K562 (cell line): ENCODE measurements around the gene MTFMT. TPM values are rescaled to one million over a fixed set of nuclear protein-coding genes. Genes with fewer than 3 reads are reported as not detected.

ENCODE experiments used
- ATAC-seq: fragments of 200-7000 bp; cut with Tn5 transposase; 3 replicates; pipeline ENCODE4 v1.9.1; 2020; ENCODE audit warnings: moderate library complexity
- BruUV-seq: library from RNA; stranded (reverse); fragments of 400-500 nt; replicated peaks from 2 replicates; lab custom pipeline; 2021; lab: Mats Ljungman, UMichigan
- CTCF ChIA-PET: fragments of 300-600 bp; formaldehyde crosslinking; extraction: SDS; loops from one replicate; lab custom pipeline; 2021; ENCODE audit warnings: low intra/inter-chr PET ratio; lab: Yijun Ruan, JAX
- POLR2A ChIA-PET: fragments of 300-600, 350-650 bp; sonication (Branson Sonifier 250); formaldehyde crosslinking; extraction: SDS; loops from one replicate; lab custom pipeline; 2021; ENCODE audit warnings: antibody characterized with exemption, inconsistent platforms; lab: Yijun Ruan, JAX
- DNase-seq, 4 experiments: peaks; one replicate each; pipeline versions ENCODE4 v3.0.0 to v3.0.0-alpha.2; 2011 to 2018; ENCODE audit warnings: low spot score in 3 of 4, mixed read lengths in 3 of 4; ENCODE audit errors: extremely low read depth in 1 of 4
- FAIRE-seq: peaks from 2 replicates; lab custom pipeline; 2011; peaks lifted over from hg19 to GRCh38; lab: Jason Lieb, UNC
- H2AFZ ChIP-seq: 2 replicates; pipeline ENCODE4 v1.6.0; 2011; ENCODE audit warnings: low read depth, low read length, control low read depth, inconsistent platforms
- H3K27ac ChIP-seq: fragments of 200-600 bp; 3 replicates; pipeline ENCODE4 v1.8.0; 2011; ENCODE audit warnings: low read depth, mild to moderate bottlenecking, control low read depth, inconsistent platforms, low read length, moderate library complexity, mixed read lengths; ENCODE audit errors: extremely low read depth
- H3K27me3 ChIP-seq, 2 experiments: fragments of 300-600 bp in 1 of 2; 2 replicates in 1 of 2; 3 replicates in 1 of 2; pipeline versions ENCODE4 v1.6.0 to v1.8.0; 2011; ENCODE audit warnings: inconsistent platforms in 2 of 2, low read length in 2 of 2, mild to moderate bottlenecking in 1 of 2, mixed read lengths in 1 of 2, moderate library complexity in 1 of 2; ENCODE audit not compliant: control insufficient read depth in 2 of 2, insufficient read depth in 2 of 2
- H3K36me3 ChIP-seq: fragments of 300-600 bp; 3 replicates; pipeline ENCODE4 v1.8.0; 2011; ENCODE audit warnings: mild to moderate bottlenecking, low read length, inconsistent platforms; ENCODE audit not compliant: control insufficient read depth, insufficient read depth
- H3K4me1 ChIP-seq, 2 experiments: fragments of 200-600 bp in 1 of 2; replicated peaks in 1 of 2; 2 replicates in 1 of 2; 3 replicates in 1 of 2; pipeline versions ENCODE4 v1.5.1 to v1.8.0; 2011; ENCODE audit warnings: inconsistent platforms in 2 of 2, low read length in 2 of 2, mild to moderate bottlenecking in 1 of 2, mixed read lengths in 1 of 2, moderate library complexity in 1 of 2; ENCODE audit not compliant: control insufficient read depth in 2 of 2, insufficient read depth in 2 of 2
- H3K4me2 ChIP-seq: 2 replicates; pipeline ENCODE4 v1.6.1; 2011; ENCODE audit warnings: low read length, control low read depth, inconsistent platforms, mixed read lengths; ENCODE audit not compliant: insufficient read depth
- H3K4me3 ChIP-seq: fragments of 200-600 bp; sonication (generic), shearing (Covaris generic); 2 replicates; pipeline ENCODE4 v1.5.1; 2016; ENCODE audit warnings: control low read depth, inconsistent platforms
- H3K79me2 ChIP-seq: fragments of 200-600 bp; 3 replicates; pipeline ENCODE4 v1.8.0; 2011; ENCODE audit warnings: low read length, inconsistent platforms; ENCODE audit not compliant: control insufficient read depth, insufficient read depth
- H3K9ac ChIP-seq, 2 experiments: 2 replicates each; pipeline versions ENCODE4 v1.6.0 to v1.6.1; 2011; ENCODE audit warnings: low read depth in 2 of 2, low read length in 2 of 2, control low read depth in 1 of 2, inconsistent platforms in 1 of 2, mild to moderate bottlenecking in 1 of 2, mixed read lengths in 1 of 2; ENCODE audit not compliant: insufficient read depth in 1 of 2
- H3K9me1 ChIP-seq: one replicate; pipeline ENCODE4 v1.6.0; 2011; ENCODE audit warnings: inconsistent platforms, mild to moderate bottlenecking, low read length, moderate library complexity; ENCODE audit not compliant: control insufficient read depth, insufficient read depth
- H3K9me3 ChIP-seq: replicated peaks from 2 replicates; pipeline ENCODE4 v1.5.1; 2011; ENCODE audit warnings: low read depth, low read length, inconsistent platforms; ENCODE audit not compliant: control insufficient read depth, insufficient read depth
- H4K20me1 ChIP-seq: replicated peaks from 2 replicates; pipeline ENCODE4 v1.6.1; 2011; ENCODE audit warnings: low read length, inconsistent platforms, mixed read lengths; ENCODE audit not compliant: control insufficient read depth, insufficient read depth
- CTCF ChIP-seq, 3 experiments: IDR thresholded peaks in 2 of 3; conservative IDR thresholded peaks in 1 of 3; 2 replicates each; pipeline ENCODE4 v1.5.1; 2011 to 2012; ENCODE audit warnings: low read length in 3 of 3, mild to moderate bottlenecking in 3 of 3, control low read depth in 2 of 3, improper control_type of control experiment in 1 of 3, inconsistent platforms in 1 of 3, low read depth in 1 of 3, mixed read lengths in 1 of 3, moderate library complexity in 1 of 3; ENCODE audit not compliant: insufficient read depth in 2 of 3
- RAD21 ChIP-seq, 2 experiments: fragments of 250-450 bp in 1 of 2; fragments of 450-650 bp in 1 of 2; sonication (Bioruptor Pico) in 1 of 2; formaldehyde crosslinking in 1 of 2; IDR thresholded peaks in 1 of 2; conservative IDR thresholded peaks in 1 of 2; 2 replicates each; pipeline versions ENCODE4 v1.4.0 to v1.8.0; 2020 to 2022; ENCODE audit warnings: mild to moderate bottlenecking in 2 of 2, moderate library complexity in 1 of 2
- REST ChIP-seq, 2 experiments: fragments of 450-650 bp; formaldehyde crosslinking in 1 of 2; IDR thresholded peaks; 2 replicates each; pipeline versions ENCODE4 v1.4.0 to v1.6.1; 2014 to 2020; ENCODE audit warnings: mild to moderate bottlenecking in 2 of 2, borderline replicate concordance in 1 of 2, low read depth in 1 of 2
- SNRNP70 ChIP-seq: fragments of 200-400 bp; formaldehyde crosslinking; optimal IDR thresholded peaks from 2 replicates; pipeline ENCODE3; 2017; ENCODE audit warnings: low read depth, low read length
- WGBS: fragments of 100-300 bp; shearing (Covaris generic); methylation state at CpG from one replicate; pipeline ENCODE4 v1.1.6; 2016; ENCODE audit warnings: low coverage, mixed read lengths; ENCODE audit not compliant: insufficient coverage; ENCODE audit errors: missing lambda C conversion rate; 5-methylcytosine and 5-hydroxymethylcytosine counted together
- in situ Hi-C: fragments of 300-500 bp; cut with MboI; formaldehyde crosslinking; loops from 4 replicates; pipeline ENCODE4 v1.15.0; 2018; ENCODE audit warnings: inconsistent platforms, mixed read lengths
- intact Hi-C: fragments of 100-400 bp; cut with micrococcal nuclease; formaldehyde crosslinking; loops from 2 replicates; pipeline ENCODE4 v1.14.2; 2022
- polyA plus RNA-seq, 8 experiments: library from polyadenylated mRNA; depleted of rRNA in 4 of 8; stranded (reverse) in 5 of 8; unstranded in 3 of 8; fragments of >200 nt; fragmentation: Nextera tagmentation in 2 of 8; fragmentation: Illumina TruSeq in 1 of 8; extraction: Ambion mirVana in 2 of 8; extraction: Trizol in 1 of 8; gene quantifications; 2 replicates each; pipeline versions ENCODE4 v1.2.1 to v1.2.3, GENCODE V29; 2011 to 2014; ENCODE audit warnings: inconsistent platforms in 1 of 8, missing spikeins in 1 of 8
- total RNA-seq, 7 experiments: library from RNA; depleted of rRNA in 6 of 7; stranded (reverse); fragments of >200 nt in 6 of 7; fragmentation: Illumina TruSeq in 2 of 7; extraction: Trizol in 2 of 7; gene quantifications; 2 replicates each; pipeline versions ENCODE4 v1.2.1 to v1.2.3, GENCODE V29; 2011 to 2021; ENCODE audit warnings: low replicate concordance in 1 of 7

The MTFMT gene
- total and polyA plus RNA-seq, 9 of the 15 experiments (the other 6 are each of a cell fraction or from before 2014, with no cell fraction given): 1.4 to 31.1 (median 16.2) TPM

DNA sequence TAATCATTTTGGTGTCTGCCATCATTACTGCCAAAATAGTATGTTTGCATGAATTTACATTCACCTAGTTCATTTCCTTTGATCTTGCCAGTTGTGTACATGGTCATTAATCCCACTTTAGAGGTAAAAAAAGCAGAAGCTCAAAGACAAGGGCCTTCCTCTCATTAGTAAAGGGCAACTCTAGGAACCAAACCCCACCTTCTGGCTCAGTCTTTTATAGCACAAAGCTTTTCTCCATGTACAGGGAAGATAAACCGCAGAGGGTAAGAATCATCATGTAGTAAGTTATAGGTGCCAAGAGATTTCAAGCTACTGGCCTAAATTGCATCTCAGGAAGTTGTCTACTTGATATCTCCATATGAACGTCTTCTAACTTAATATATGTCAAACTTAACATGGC lies 20.5 kb downstream of the MTFMT start:
- H3K9me1 ChIP-seq: no peaks in the 10 kb centered on the region
- peak; percentile 65 for ATAC-seq
- BruUV-seq: no TSS peak
- H2AFZ ChIP-seq: no peak overlapping the region
- no peaks in the 10 kb centered on the region for H3K4me1 ChIP-seq
- no peak overlapping the region for H3K27ac ChIP-seq
- H3K79me2 ChIP-seq: no peaks in the 10 kb centered on the region
- no peak overlapping the region for H3K4me3 ChIP-seq
- H3K36me3 ChIP-seq: peaks cover 27% of the 10 kb centered on the region
- FAIRE-seq: no peak
- H4K20me1 ChIP-seq: no peaks in the 10 kb centered on the region
- intact Hi-C loops (no loop called here), in situ Hi-C loops (no loop called here)
- no peak overlapping the region for H3K9ac ChIP-seq
- 52% methylated on average over 2 of the region's 2 CpGs for WGBS
- peak in 2 of 4 experiments; percentile 15 to 16 for DNase-seq
- ChIA-PET CTCF (interaction anchor here (0.5 kb wide), 1 partner anchor 242 kb away, joined by 3 read pairs; no protein-coding TSS in a partner anchor), POLR2A (interaction anchor here (0.5 to 1.3 kb wide), 8 partner anchors 8 to 370 kb away, joined by 3 to 5 read pairs (median 3); partner anchors contain the start of genes RNU5B-1 and SPG21)
- H3K9me3 ChIP-seq: peaks cover 8% of the 10 kb centered on the region
- no peak for TF ChIP-seq SNRNP70
- peak in 1 of 2 experiments; percentile 46; a peak in 3 of 4 replicates for TF ChIP-seq RAD21 (CRISPR knock-in tag; conservative IDR thresholded peaks at IDR 0.05 in 1 of 2, IDR thresholded peaks at IDR 0.05 in 1 of 2)
- TF ChIP-seq REST (IDR thresholded peaks at IDR 0.05; ENCODE audit: borderline replicate concordance): peak; percentile 22; the same call in 1 of the 2 replicates
- no peak for TF ChIP-seq REST (CRISPR knock-in tag; IDR thresholded peaks at IDR 0.05; ENCODE audit: low read depth)
- peak in 1 of 3 experiments; percentile 44; a peak in 3 of 6 replicates for TF ChIP-seq CTCF (IDR thresholded peaks at IDR 0.05 in 2 of 3, conservative IDR thresholded peaks at IDR 0.05 in 1 of 3; ENCODE audit: insufficient read depth in 2 of 3, low read depth in 1 of 3, low read length in 3 of 3)
- no peaks in the 10 kb centered on the region for H3K27me3 ChIP-seq
- no peak overlapping the region for H3K4me2 ChIP-seq
